Stimulated activated CD4-positive, alpha-beta T cell treated with anti-CD3 and anti-CD28 coated beads, Interleukin-4, amount 100 ng/mL, for 4 hours (primary cell): ENCODE results near the gene POLA1.
A peak's percentile ranks its signal among the peaks of the same experiment; 100 is the strongest.

Source experiments
- DNase-seq, 2 experiments: peaks; one replicate each; pipeline ENCODE4 v3.0.0-alpha.2; 2020

The POLA1 gene

DNA sequence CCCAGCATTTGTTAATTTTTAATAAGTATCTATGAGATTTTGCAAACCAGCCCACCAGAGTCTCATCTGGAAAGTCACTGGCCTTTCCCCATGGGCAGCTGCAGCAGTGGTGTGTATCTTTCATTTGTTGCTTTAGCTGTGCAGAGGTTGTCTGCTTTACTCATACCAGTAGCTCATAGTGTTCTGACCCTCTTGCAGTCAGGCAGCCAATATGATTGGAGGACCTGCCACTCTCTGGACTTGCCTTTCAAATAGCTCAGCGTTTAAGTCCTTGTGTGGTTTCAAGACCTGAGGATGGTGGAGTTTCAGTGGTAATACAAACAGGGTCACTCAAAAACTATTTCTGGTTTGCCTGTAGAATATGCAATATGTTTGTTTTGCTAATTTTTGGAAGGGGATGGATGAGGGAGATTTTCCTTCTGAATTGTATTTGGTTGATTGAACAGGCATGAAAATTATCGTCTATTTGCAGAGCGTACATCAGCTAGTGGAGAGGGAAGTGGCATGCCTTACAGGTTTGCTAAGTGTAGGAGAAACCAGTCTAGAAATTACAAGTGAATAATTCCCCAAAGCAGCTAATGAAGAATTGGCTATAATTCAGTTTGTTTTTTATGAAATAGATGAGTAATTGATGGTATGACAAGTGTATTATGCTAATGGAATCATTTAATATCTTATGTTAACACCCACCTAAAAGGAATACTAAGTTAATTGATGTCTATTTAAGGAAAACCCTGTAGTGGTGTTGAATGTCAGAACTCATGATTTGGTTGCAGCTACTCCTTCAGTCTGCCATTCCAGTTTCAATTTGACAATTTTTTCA lies 8.9 kb downstream of the POLA1 start:
- DNase-seq: no peak

DNA sequence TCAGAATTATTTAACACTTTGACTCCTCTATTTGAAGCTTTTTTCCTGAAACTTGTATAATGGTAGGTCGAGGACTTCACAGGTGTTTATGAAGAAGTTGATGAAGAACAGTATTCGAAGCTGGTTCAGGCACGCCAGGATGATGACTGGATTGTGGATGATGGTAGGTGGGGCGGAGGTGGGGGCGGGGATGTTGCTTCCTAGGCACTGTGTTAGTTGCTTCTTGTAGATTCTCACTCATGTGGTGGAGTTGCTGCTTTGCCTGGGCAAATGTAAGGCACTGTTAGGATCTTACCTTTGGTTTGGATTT lies 9.4 kb downstream of the POLA1 start:
- DNase-seq: peak in 1 of 2 experiments; percentile 11

- DNase-seq: no peak
These were observed 25.1 kb downstream of the POLA1 start for GRCh38 chrX:24718771-24719170.

- DNase-seq: no peak
These were observed 26.3 kb downstream of the POLA1 start for GRCh38 chrX:24720036-24720435.

DNA sequence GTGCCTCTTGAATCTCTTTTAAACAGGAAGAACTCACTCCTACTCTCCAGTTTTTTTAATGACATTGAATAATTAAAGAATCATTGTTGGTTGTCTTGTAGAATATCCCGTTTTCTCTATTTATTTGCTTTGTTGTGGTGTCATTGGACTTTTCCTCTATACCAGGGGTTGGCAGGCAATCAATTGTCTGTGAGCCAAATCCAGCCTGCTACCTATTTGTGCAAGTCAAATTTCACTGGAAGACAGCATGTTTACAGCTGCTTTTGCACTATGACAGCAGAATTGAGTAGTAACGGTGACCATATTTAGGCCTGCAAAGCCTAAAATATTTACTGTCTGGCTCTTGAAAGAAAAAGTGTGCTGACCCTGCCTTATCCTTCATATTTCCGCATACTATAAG lies 34.8 kb downstream of the POLA1 start:
- no peak for DNase-seq

DNA sequence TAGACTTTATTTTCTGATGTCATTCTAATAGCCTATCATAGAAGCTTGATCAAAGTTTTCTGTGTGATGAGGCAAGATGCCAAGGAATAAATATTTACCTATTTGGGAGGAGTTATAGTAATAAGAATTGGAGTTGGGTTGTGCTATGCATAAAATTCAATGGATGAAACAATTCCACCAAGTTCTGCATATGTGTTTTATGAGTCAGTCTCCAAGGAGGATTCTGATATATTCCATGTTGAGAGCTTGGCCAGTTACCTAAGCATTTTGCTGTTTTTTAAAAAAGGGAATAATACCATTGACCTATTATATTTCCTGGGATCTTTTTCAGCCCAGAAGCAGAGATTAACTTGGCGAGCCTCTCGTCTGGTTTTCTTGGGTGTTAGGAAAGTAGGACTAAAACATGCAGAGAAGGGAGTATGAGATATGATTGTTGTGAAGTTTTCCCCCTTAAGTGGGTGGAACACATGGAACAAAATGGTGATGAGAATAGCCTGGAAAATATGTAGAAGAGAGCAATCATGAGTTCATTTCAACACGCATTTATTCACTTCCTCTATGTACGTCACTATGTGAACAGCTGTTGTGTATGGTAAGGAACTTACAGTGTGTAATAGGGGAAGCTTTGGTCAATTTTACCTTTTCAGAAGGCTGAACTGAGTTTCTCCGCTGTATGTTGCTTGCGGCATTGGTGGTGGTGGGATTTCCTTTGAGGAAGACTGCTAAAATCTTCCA lies 39.2 kb downstream of the POLA1 start:
- DNase-seq: no peak

GRCh38 chrX:24741330-24741729 lies 47.6 kb downstream of the POLA1 start:
- no peak for DNase-seq

- DNase-seq: no peak
These were observed 54.5 kb downstream of the POLA1 start for GRCh38 chrX:24748196-24748595.

- DNase-seq: no peak
These were observed 66.1 kb downstream of the POLA1 start for GRCh38 chrX:24759786-24760185.

- no peak for DNase-seq
These were observed 66.8 kb downstream of the POLA1 start for GRCh38 chrX:24760363-24761000.

- no peak for DNase-seq
These were observed 67.6 kb downstream of the POLA1 start for GRCh38 chrX:24761306-24761705.

DNA sequence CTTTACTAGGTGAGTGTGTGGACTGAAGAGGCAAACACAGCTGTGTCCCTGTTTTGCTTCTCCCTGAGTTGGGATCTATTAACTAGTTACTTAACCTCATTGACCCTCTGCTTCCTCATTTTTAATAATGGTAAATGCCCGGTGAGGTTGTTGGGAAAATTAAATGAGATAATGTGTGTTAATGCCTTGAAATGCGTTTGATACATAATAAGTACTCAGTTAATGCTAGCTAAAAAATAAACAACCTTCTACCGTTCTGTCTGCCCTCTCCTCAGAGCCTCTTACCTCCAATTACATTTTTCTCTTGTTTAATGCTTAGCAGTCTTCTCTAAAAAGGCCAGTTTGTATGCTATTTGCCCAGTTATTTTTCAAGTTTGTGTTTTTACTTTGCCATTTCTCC lies 70.3 kb downstream of the POLA1 start:
- no peak for DNase-seq

- DNase-seq: no peak
These were observed 73.8 kb downstream of the POLA1 start for GRCh38 chrX:24767557-24767956.

DNA sequence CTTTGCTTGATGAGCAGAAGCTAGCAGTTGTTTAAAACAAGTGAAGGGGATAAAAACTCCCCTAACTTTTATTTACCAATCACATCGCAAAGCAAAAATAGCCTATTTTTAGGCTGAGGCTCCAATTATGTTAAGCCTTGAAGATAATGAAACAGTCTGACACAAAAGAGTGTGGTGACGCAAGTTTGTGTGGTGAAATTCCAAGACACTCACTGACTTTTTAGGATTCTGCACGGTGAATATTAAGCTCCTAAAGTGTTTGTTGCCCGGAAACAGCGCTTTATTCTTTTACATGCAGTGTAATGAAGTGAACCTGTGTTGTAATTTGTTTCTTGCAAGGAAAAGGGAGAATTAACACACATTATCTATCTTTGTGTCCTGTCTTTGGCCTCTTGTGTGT lies 74.8 kb downstream of the POLA1 start:
- no peak for DNase-seq

DNA sequence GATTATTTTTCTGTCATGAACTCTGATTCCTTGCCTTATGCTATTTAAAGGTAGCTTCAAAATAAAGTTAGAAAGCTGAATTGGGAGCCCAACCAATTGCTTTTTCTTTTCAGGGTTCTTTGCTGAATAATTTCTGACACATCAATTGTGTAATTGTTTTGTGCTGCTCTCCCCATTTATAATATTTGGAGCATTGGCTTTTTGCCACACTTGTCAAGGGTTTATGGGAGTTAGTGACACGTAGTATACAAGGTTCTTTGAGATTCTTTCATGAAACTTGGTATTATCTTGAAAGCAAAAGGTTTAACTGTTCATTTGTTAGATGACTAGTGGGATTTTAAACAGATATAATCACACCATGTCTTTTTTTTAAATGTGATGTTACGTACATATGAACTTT lies 80.9 kb downstream of the POLA1 start:
- no peak for DNase-seq

DNA sequence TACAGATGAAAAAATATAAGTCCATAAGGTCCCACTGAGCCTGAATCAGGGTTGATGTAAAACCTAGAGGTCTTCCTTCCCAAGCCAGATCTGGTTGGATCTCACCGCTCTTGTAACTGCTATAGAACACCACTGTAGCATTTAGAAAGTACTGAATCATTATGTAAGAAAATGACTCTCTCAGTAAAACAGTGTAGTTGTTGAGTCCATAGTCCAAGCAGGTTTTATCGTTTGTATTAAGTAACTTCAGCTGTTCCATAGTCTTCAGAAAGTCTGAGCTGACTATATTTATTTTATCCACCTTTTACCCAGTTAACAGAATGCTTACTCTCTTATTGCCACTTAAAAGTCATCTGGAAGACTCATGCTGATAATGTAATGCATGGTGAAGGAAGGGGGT lies 82.2 kb downstream of the POLA1 start:
- no peak for DNase-seq

- DNase-seq: no peak
These were observed 83.9 kb downstream of the POLA1 start for GRCh38 chrX:24777660-24778059.

GRCh38 chrX:24782011-24782410 lies 88.3 kb downstream of the POLA1 start:
- no peak for DNase-seq

DNA sequence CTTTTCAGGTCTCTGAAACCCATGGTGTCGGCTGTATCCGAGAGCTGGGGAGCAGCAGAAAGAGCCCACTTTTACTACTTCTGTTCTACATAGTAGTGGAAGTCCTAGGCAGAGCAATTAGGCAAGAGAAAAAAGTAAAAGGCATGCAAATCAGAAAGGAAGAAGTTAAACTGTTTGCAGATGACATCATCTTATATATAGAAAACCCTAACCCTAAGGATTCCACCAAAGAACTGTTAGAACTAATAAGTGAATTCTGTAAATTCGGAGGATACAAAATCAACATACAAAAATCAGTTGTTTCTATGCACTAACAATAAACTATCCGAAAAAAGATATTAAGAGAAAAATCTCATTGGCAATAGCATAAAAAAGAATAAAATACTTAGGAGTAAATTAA lies 95.3 kb downstream of the POLA1 start:
- DNase-seq: no peak

GRCh38 chrX:24790166-24790565 lies 96.4 kb downstream of the POLA1 start:
- DNase-seq: no peak

DNA sequence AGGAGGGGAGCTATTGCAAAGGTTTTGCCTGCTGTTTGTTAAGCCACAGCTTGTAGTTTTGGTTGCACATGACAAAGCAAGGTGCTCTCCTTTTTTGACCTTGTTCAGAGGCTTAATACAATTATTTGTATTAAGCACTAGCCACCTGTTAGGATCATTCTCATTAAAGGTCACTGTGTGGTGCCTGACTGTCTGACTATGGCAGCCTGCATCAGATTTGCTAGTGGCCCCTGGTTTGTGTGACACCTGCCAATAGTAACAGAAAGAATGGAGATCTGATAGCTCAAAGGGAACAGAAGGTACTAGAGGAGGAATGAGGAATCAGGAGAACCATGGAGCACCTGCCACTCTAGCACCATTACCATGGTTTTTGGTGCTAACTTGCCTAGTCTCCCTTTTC lies 102.5 kb downstream of the POLA1 start:
- DNase-seq: no peak

DNA sequence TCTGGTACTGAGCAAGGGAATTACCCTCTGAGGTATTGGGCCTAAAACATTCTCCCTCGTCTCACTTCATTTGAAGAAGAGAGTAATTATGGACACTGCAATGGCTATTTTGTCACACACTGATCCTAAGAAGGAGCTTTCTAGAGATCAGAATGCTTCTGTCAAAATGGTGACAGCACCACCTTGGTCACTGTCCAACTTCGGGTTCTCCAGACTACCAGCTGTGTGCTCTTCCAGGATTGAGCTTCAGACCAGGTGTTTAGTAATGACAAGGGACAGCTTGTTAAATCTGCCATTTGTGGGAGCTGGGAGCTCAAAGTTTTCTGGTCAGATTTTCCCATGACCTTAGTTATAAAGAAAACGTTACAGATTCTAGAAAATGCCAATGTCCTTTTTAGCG lies 105.4 kb downstream of the POLA1 start:
- DNase-seq: no peak

DNA sequence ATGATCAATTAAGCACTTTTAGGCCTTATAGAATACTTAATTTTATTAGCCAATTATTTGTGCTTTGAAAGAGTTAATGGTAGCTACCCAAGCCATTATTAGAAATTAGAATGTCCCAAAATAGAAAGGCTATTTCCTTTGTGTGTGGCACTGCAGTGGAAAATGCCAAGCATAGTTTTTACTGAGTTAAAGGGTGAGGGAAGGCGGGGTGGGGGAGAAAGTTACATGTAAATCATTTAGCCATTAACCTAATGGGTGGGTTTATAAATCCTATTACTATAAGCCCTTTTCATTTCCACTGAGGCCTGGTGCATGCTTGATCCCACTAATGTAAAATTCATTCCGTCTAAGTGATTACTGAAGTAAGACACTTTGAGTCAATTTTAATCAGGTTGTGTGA lies 105.8 kb downstream of the POLA1 start:
- DNase-seq: no peak

- no peak for DNase-seq
These were observed 111.5 kb downstream of the POLA1 start for GRCh38 chrX:24805201-24805600.
